Measurements from ENCODE around the gene OR8G5.

DNA sequence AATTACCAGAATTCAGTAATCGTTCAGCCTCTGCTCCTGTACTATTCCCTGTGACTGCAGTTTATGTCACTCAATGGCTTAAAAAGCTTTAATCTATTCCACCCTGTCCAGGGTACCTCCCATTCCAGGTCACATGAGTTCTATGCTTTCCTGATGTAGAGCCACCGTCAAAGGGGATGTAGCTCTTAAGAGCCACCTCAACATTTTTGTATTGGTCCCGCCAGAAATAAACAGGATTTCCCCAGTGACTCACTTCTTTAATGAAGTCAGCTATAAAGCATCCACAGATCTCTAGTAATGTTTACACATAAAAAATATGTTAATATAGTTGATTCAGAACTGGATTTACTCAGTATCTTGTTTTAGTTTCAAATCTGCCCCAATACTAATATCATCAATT is 58.9 kb downstream of the OR8G5 start:
- TF ChIP-seq CTCF (IDR thresholded peaks at IDR 0.05; ENCODE audit: poor library complexity, severe bottlenecking) (no peak), RAD21 (conservative IDR thresholded peaks at IDR 0.05) (no peak)

Measured in neural cell (in vitro differentiated cells).